CD14-positive monocyte (primary cell): Measurements from ENCODE around the gene MTRFR. TPM values are rescaled to one million over a fixed set of nuclear protein-coding genes. Genes with fewer than 3 reads are reported as not detected.
A peak's percentile ranks its signal among the peaks of the same experiment; 100 is the strongest.

Source experiments
- DNase-seq, 3 donors: peaks; one replicate each; pipeline ENCODE4 v3.0.0-alpha.2; 2011 to 2022
- H2AFZ ChIP-seq: 2 replicates; pipeline ENCODE4 v1.6.0; 2012; ENCODE audit warnings: mild to moderate bottlenecking, low read depth, low read length, inconsistent platforms; ENCODE audit not compliant: insufficient read depth, poor library complexity, severe bottlenecking
- H3K27ac ChIP-seq, 2 donors: 1 replicate in 1 of 2; 2 replicates in 1 of 2; pipeline ENCODE4 v1.5.1; 2012 to 2013; ENCODE audit warnings: low read length in 2 of 2, control low read depth in 1 of 2, inconsistent platforms in 1 of 2, low read depth in 1 of 2, mild to moderate bottlenecking in 1 of 2
- H3K27me3 ChIP-seq, 2 donors: one replicate each; pipeline versions ENCODE4 v1.6.0 to v1.6.1; 2011 to 2013; ENCODE audit warnings: low read length in 2 of 2; ENCODE audit not compliant: control insufficient read depth in 2 of 2, insufficient read depth in 2 of 2
- H3K36me3 ChIP-seq, 2 donors: replicated peaks in 1 of 2; 1 replicate in 1 of 2; 2 replicates in 1 of 2; pipeline versions ENCODE4 v1.5.1 to v1.6.1; 2012 to 2013; ENCODE audit warnings: low read length in 2 of 2, control low read depth in 1 of 2, inconsistent platforms in 1 of 2, mild to moderate bottlenecking in 1 of 2; ENCODE audit not compliant: insufficient read depth in 2 of 2, control insufficient read depth in 1 of 2
- H3K4me1 ChIP-seq, 2 donors: 1 replicate in 1 of 2; 2 replicates in 1 of 2; pipeline versions ENCODE4 v1.5.1 to v1.6.1; 2012 to 2013; ENCODE audit warnings: low read length in 2 of 2, control low read depth in 1 of 2, inconsistent platforms in 1 of 2, mild to moderate bottlenecking in 1 of 2, moderate library complexity in 1 of 2; ENCODE audit not compliant: insufficient read depth in 2 of 2, control insufficient read depth in 1 of 2
- H3K4me2 ChIP-seq: replicated peaks from 2 replicates; pipeline ENCODE3; 2012; ENCODE audit warnings: low read length, moderate library complexity, mild to moderate bottlenecking; ENCODE audit not compliant: poor library complexity, severe bottlenecking; ENCODE audit errors: extremely low read depth
- H3K4me3 ChIP-seq, 3 experiments: fragments of 200-600 bp in 1 of 3; sonication (generic) in 1 of 3; replicated peaks in 1 of 3; 1 replicate in 2 of 3; 2 replicates in 1 of 3; pipeline ENCODE4 v1.5.1; 2011 to 2013; ENCODE audit warnings: low read length in 3 of 3, mild to moderate bottlenecking in 3 of 3, control low read depth in 2 of 3, low read depth in 2 of 3, inconsistent platforms in 1 of 3, moderate library complexity in 1 of 3
- H3K79me2 ChIP-seq: 2 replicates; pipeline ENCODE4 v1.6.0; 2012; ENCODE audit warnings: mild to moderate bottlenecking, control low read depth, inconsistent platforms, low read length, moderate library complexity; ENCODE audit not compliant: insufficient read depth
- H3K9ac ChIP-seq: 2 replicates; pipeline ENCODE4 v1.6.0; 2017; ENCODE audit warnings: low read length, mild to moderate bottlenecking; ENCODE audit not compliant: insufficient read depth, poor library complexity, severe bottlenecking
- H3K9me3 ChIP-seq, 2 donors: replicated peaks in 1 of 2; 1 replicate in 1 of 2; 2 replicates in 1 of 2; pipeline versions ENCODE4 v1.5.1 to v1.6.1; 2012 to 2013; ENCODE audit warnings: low read length in 2 of 2, control low read depth in 1 of 2; ENCODE audit not compliant: control insufficient read depth in 1 of 2, insufficient read depth in 1 of 2
- H4K20me1 ChIP-seq: 2 replicates; pipeline ENCODE4 v1.6.0; 2012; ENCODE audit warnings: mild to moderate bottlenecking, low read length, control low read depth, moderate library complexity; ENCODE audit not compliant: insufficient read depth
- H3K27ac Mint-ChIP-seq, 7 donors: one replicate each; pipeline ENCODE4 v1.8.0; 2020; ENCODE audit warnings: mild to moderate bottlenecking in 7 of 7, mixed read lengths in 7 of 7, moderate library complexity in 6 of 7, inconsistent platforms in 2 of 7
- H3K27me3 Mint-ChIP-seq, 3 donors: one replicate each; pipeline ENCODE4 v1.8.0; 2021 to 2022; ENCODE audit warnings: low read depth in 3 of 3, mild to moderate bottlenecking in 3 of 3, mixed read lengths in 3 of 3, moderate library complexity in 3 of 3, inconsistent platforms in 1 of 3
- H3K36me3 Mint-ChIP-seq, 2 donors: one replicate each; pipeline ENCODE4 v1.8.0; 2020; ENCODE audit warnings: mixed read lengths in 2 of 2, inconsistent platforms in 1 of 2, mild to moderate bottlenecking in 1 of 2
- H3K4me1 Mint-ChIP-seq: one replicate; pipeline ENCODE4 v1.8.0; 2020; ENCODE audit warnings: mild to moderate bottlenecking, mixed read lengths
- H3K4me3 Mint-ChIP-seq, 2 donors: one replicate each; pipeline ENCODE4 v1.8.0; 2020; ENCODE audit warnings: mild to moderate bottlenecking in 2 of 2, mixed read lengths in 2 of 2, moderate library complexity in 1 of 2
- H3K9me3 Mint-ChIP-seq, 7 donors: one replicate each; pipeline ENCODE4 v1.8.0; 2020 to 2022; ENCODE audit warnings: mixed read lengths in 7 of 7, mild to moderate bottlenecking in 6 of 7, moderate library complexity in 6 of 7, inconsistent platforms in 2 of 7
- WGBS: methylation state at CpG from one replicate; pipeline ENCODE4 v1.1.5; 2013; ENCODE audit warnings: missing lambda C conversion rate; ENCODE audit not compliant: insufficient coverage; 5-methylcytosine and 5-hydroxymethylcytosine counted together
- intact Hi-C, 2 donors: fragments of 100-400 bp; cut with micrococcal nuclease; formaldehyde crosslinking; loops; one replicate each; pipeline versions ENCODE4 v1.15.0 to v1.15.1; 2023
- polyA plus RNA-seq, 3 donors: library from polyadenylated mRNA; depleted of rRNA in 1 of 3; unstranded in 2 of 3; stranded (reverse) in 1 of 3; fragments of 300-500 nt in 2 of 3; fragments of >200 nt in 1 of 3; fragmentation: Illumina TruSeq in 2 of 3; gene quantifications; 1 replicate in 2 of 3; 2 replicates in 1 of 3; pipeline ENCODE4 v1.2.3, GENCODE V29; 2012 to 2021
- TF ChIP-seq, protein P1 (sequence below): fragments of 200-600 bp; IDR thresholded peaks from one replicate; pipeline ENCODE4 v1.8.0; 2022; ENCODE audit warnings: antibody characterized with exemption, mild to moderate bottlenecking

Gene MTRFR
- polyA plus RNA-seq, 3 donors, result 1.7 to 2.1 (median 1.7) TPM

DNA sequence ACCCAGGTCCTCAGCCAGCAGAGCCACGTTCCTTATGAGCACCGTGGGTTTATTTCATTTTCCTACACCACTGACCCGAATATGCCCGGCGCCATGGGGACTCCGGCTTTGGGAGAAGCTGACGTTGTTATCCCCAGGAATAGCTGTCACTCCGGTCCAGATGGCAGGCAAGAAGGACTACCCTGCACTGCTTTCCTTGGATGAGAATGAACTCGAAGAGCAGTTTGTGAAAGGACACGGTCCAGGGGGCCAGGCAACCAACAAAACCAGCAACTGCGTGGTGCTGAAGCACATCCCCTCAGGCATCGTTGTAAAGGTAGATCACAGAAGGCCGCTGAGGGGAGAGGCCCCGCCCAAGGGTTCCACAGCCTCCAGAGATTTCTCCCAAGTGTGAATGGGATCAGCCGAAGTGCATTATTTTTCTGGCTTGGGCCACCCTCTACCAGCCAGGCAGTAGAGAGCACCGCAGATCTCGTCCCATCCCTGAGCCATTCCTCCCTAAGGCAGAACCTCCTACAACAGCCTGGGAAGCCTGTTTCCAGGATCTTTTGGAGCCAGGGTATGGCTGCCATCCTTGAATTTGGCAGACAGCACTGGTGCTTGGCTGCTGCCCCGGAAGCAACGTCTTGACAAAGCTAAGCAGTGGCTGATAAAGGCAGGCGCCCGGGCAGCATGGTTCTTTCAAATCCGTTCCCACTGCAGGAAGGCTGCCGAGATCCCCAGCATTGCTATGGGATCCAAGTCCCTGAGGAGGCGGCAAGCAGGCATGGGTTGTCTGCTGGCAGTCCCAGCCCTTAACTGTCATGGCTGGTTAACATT lies 20.6 kb downstream of the MTRFR start:
- Histone ChIP-seq H3K36me3 (peaks cover 39 to 59% of the 10 kb centered on the region in 2 donors), H4K20me1 (peaks cover 6% of the 10 kb centered on the region), H3K4me3 (no peak overlapping the region), H3K4me1 (peaks cover 8% of the 10 kb centered on the region in 2 donors), H3K9me3 (no peaks in the 10 kb centered on the region), H3K27ac (no peak overlapping the region), H3K4me2 (no peak overlapping the region), H3K9ac (no peak overlapping the region), H3K27me3 (no peaks in the 10 kb centered on the region), H2AFZ (no peak overlapping the region), H3K79me2 (peaks cover 37% of the 10 kb centered on the region)
- WGBS, result 92% methylated on average over 22 of the region's 24 CpGs
- TF ChIP-seq, protein P1, sequence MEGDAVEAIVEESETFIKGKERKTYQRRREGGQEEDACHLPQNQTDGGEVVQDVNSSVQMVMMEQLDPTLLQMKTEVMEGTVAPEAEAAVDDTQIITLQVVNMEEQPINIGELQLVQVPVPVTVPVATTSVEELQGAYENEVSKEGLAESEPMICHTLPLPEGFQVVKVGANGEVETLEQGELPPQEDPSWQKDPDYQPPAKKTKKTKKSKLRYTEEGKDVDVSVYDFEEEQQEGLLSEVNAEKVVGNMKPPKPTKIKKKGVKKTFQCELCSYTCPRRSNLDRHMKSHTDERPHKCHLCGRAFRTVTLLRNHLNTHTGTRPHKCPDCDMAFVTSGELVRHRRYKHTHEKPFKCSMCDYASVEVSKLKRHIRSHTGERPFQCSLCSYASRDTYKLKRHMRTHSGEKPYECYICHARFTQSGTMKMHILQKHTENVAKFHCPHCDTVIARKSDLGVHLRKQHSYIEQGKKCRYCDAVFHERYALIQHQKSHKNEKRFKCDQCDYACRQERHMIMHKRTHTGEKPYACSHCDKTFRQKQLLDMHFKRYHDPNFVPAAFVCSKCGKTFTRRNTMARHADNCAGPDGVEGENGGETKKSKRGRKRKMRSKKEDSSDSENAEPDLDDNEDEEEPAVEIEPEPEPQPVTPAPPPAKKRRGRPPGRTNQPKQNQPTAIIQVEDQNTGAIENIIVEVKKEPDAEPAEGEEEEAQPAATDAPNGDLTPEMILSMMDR, result no peak
- intact Hi-C loops, result no loop called here
- peak overlapping the region in 3 of 7 donors; percentile 11 to 40 (median 36) for H3K27ac Mint-ChIP-seq
- no peak overlapping the region for H3K4me3 Mint-ChIP-seq
- no peaks in the 10 kb centered on the region for H3K27me3 Mint-ChIP-seq
- H3K36me3 Mint-ChIP-seq, result peaks cover 47 to 57% of the 10 kb centered on the region in 2 donors
- H3K4me1 Mint-ChIP-seq, result peaks cover 20% of the 10 kb centered on the region
- no peak for DNase-seq
- H3K9me3 Mint-ChIP-seq, result no peaks in the 10 kb centered on the region

- H3K36me3 ChIP-seq, result peaks cover 43 to 70% of the 10 kb centered on the region in 2 donors
- Mint-ChIP-seq H3K9me3 (no peaks in the 10 kb centered on the region), H3K4me1 (peaks cover 20% of the 10 kb centered on the region), H3K27me3 (no peaks in the 10 kb centered on the region), H3K4me3 (no peak overlapping the region), H3K27ac (peak overlapping the region in 1 of 7 donors; percentile 1), H3K36me3 (peaks cover 50 to 65% of the 10 kb centered on the region in 2 donors)
- H3K4me1 ChIP-seq, result peaks cover 8% of the 10 kb centered on the region in 2 donors
- DNase-seq, result no peak
- H3K9ac ChIP-seq, result no peak overlapping the region
- WGBS, result 94% methylated on average over 2 of the region's 5 CpGs
- no peaks in the 10 kb centered on the region for H3K9me3 ChIP-seq
- no peak overlapping the region for H3K27ac ChIP-seq
- TF ChIP-seq, protein P1, result no peak
- intact Hi-C loops, result no loop called here
- H3K27me3 ChIP-seq, result no peaks in the 10 kb centered on the region
- H3K79me2 ChIP-seq, result peaks cover 30% of the 10 kb centered on the region
- H3K4me3 ChIP-seq, result no peak overlapping the region
- H2AFZ ChIP-seq, result no peak overlapping the region
- no peak overlapping the region for H3K4me2 ChIP-seq
- H4K20me1 ChIP-seq, result peaks cover 6% of the 10 kb centered on the region
These were observed 21.7 kb downstream of the MTRFR start for GRCh38 chr12:123254853-123255446.
